Effector memory CD4-positive, alpha-beta T cell (primary cell): Measurements from ENCODE around the gene CATSPERZ.

ENCODE experiments used
- DNase-seq, 3 donors: peaks; one replicate each; pipeline ENCODE4 v3.0.0-alpha.2; 2020
- H3K27ac ChIP-seq: 2 replicates; pipeline ENCODE4 v1.7.0; 2013; ENCODE audit warnings: mild to moderate bottlenecking, low read length, moderate library complexity; ENCODE audit not compliant: insufficient read depth, poor library complexity, severe bottlenecking
- H3K27me3 ChIP-seq: replicated peaks from 2 replicates; pipeline ENCODE4 v1.7.0; 2013; ENCODE audit warnings: mild to moderate bottlenecking, low read length; ENCODE audit not compliant: insufficient read depth, control insufficient read depth, poor library complexity, severe bottlenecking
- H3K36me3 ChIP-seq: 2 replicates; pipeline ENCODE4 v1.7.0; 2013; ENCODE audit warnings: mild to moderate bottlenecking, low read length, moderate library complexity; ENCODE audit not compliant: control insufficient read depth, insufficient read depth
- H3K4me1 ChIP-seq: 2 replicates; pipeline ENCODE4 v1.7.0; 2013; ENCODE audit warnings: low read length, mild to moderate bottlenecking; ENCODE audit not compliant: control insufficient read depth, insufficient read depth, poor library complexity, severe bottlenecking
- H3K4me3 ChIP-seq: 2 replicates; pipeline ENCODE4 v1.7.0; 2013; ENCODE audit warnings: low read length, low read depth, mild to moderate bottlenecking; ENCODE audit not compliant: insufficient read depth, poor library complexity, severe bottlenecking
- H3K9me3 ChIP-seq: 2 replicates; pipeline ENCODE4 v1.7.0; 2013; ENCODE audit warnings: mild to moderate bottlenecking, low read length, moderate library complexity; ENCODE audit not compliant: control insufficient read depth

Gene CATSPERZ

GRCh38 chr11:64255135-64256128 is 44.7 kb upstream of the CATSPERZ start:
- H3K36me3 ChIP-seq: no peaks in the 10 kb centered on the region
- no peak overlapping the region for H3K4me3 ChIP-seq
- peaks cover 19% of the 10 kb centered on the region for H3K4me1 ChIP-seq
- no peak for DNase-seq
- H3K27ac ChIP-seq: no peak overlapping the region
- no peaks in the 10 kb centered on the region for H3K27me3 ChIP-seq
- H3K9me3 ChIP-seq: no peaks in the 10 kb centered on the region

- no peak for DNase-seq
- no peak overlapping the region for H3K4me3 ChIP-seq
- H3K36me3 ChIP-seq: no peaks in the 10 kb centered on the region
- H3K27me3 ChIP-seq: no peaks in the 10 kb centered on the region
- peaks cover 12% of the 10 kb centered on the region for H3K4me1 ChIP-seq
- H3K27ac ChIP-seq: no peak overlapping the region
- H3K9me3 ChIP-seq: no peaks in the 10 kb centered on the region
Observed at GRCh38 chr11:64256300-64256699, 43.9 kb upstream of the CATSPERZ start.

- Histone ChIP-seq H3K9me3 (no peaks in the 10 kb centered on the region), H3K4me1 (no peaks in the 10 kb centered on the region), H3K4me3 (no peak overlapping the region), H3K27ac (no peak overlapping the region), H3K27me3 (no peaks in the 10 kb centered on the region), H3K36me3 (no peaks in the 10 kb centered on the region)
- DNase-seq: no peak
Observed at GRCh38 chr11:64258356-64258755, 41.8 kb upstream of the CATSPERZ start.

GRCh38 chr11:64258946-64259532 is 41.1 kb upstream of the CATSPERZ start:
- DNase-seq: no peak
- H3K36me3 ChIP-seq: peaks cover 5% of the 10 kb centered on the region
- no peaks in the 10 kb centered on the region for H3K9me3 ChIP-seq
- no peak overlapping the region for H3K27ac ChIP-seq
- no peaks in the 10 kb centered on the region for H3K27me3 ChIP-seq
- H3K4me3 ChIP-seq: no peak overlapping the region
- H3K4me1 ChIP-seq: no peaks in the 10 kb centered on the region

- H3K36me3 ChIP-seq: peaks cover 6% of the 10 kb centered on the region
- no peaks in the 10 kb centered on the region for H3K9me3 ChIP-seq
- H3K4me1 ChIP-seq: no peaks in the 10 kb centered on the region
- H3K27me3 ChIP-seq: no peaks in the 10 kb centered on the region
- DNase-seq: no peak
- no peak overlapping the region for H3K27ac ChIP-seq
- no peak overlapping the region for H3K4me3 ChIP-seq
Observed at GRCh38 chr11:64259533-64260067, 40.6 kb upstream of the CATSPERZ start.

GRCh38 chr11:64260147-64260708 is 39.9 kb upstream of the CATSPERZ start:
- Histone ChIP-seq H3K9me3 (no peaks in the 10 kb centered on the region), H3K27ac (no peak overlapping the region), H3K4me1 (no peaks in the 10 kb centered on the region), H3K36me3 (peaks cover 6% of the 10 kb centered on the region), H3K4me3 (no peak overlapping the region), H3K27me3 (no peaks in the 10 kb centered on the region)
- DNase-seq: no peak

- Histone ChIP-seq H3K36me3 (peaks cover 6% of the 10 kb centered on the region), H3K4me3 (no peak overlapping the region), H3K4me1 (no peaks in the 10 kb centered on the region)
Observed at GRCh38 chr11:64261556-64262080, 38.5 kb upstream of the CATSPERZ start.

GRCh38 chr11:64262271-64263002 is 37.7 kb upstream of the CATSPERZ start:
- Histone ChIP-seq H3K9me3 (no peaks in the 10 kb centered on the region), H3K4me1 (no peaks in the 10 kb centered on the region), H3K27ac (no peak overlapping the region), H3K27me3 (no peaks in the 10 kb centered on the region), H3K36me3 (peaks cover 6% of the 10 kb centered on the region), H3K4me3 (no peak overlapping the region)
- DNase-seq: no peak

More at GRCh38 chr11:64261556-64262080, 38.5 kb upstream of the CATSPERZ start:
- Histone ChIP-seq H3K9me3 (no peaks in the 10 kb centered on the region), H3K27me3 (no peaks in the 10 kb centered on the region), H3K27ac (no peak overlapping the region)
- DNase-seq: no peak
